Middle frontal gyrus (tissue), 1 donor: ENCODE measurements around the gene NOLC1.

Experiments used
- DNase-seq: peaks from one replicate; pipeline ENCODE4 v3.0.0-alpha.2; 2015; ENCODE audit warnings: low spot score; ENCODE audit errors: extremely low spot score

The NOLC1 gene

GRCh38 chr10:102121739-102122372 is 30.3 kb upstream of the NOLC1 start:
- no peak for DNase-seq

GRCh38 chr10:102122450-102122849 is 29.7 kb upstream of the NOLC1 start:
- DNase-seq = no peak

GRCh38 chr10:102123223-102123622 is 29.0 kb upstream of the NOLC1 start:
- DNase-seq = no peak

DNA sequence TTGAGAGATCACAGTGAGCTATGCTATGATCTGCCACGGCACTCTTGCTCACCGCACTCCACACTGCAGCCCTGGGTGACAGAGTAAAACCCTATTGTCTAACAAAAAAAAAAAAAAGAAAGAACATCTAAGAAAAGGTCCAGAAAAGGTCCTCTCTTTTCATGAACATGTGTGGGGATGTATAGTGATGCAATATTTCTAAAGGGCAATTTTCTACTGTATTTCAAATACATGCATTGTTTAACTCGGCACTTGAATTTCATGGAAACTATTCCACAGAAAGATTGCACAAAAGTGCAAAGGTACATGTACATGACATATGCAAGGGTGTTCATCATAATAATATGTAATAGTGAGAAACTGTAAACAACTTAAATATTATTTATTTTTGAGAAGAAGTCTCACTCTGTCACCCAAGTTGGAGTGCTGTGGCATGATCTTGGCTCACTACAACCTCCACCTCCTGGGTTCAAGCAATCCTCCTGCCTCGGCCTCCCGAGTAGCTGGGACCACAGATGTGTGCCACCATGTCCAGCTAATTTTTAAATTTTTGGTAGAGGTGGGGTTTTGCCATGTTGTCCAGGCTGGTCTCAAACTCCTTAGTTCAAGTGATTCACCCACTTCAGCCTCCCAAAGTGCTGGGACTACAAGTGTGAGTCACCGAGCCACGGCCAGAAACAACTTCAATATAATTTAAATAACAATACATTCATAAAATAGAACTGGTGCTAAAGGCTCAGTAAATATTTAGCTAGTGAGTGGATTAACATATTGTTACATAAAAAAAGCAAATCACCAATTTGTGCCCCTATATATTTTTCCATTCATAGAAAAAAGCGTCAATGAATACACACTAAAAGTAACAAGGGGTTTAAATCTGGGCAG is 20.7 kb upstream of the NOLC1 start:
- DNase-seq = no peak

DNA sequence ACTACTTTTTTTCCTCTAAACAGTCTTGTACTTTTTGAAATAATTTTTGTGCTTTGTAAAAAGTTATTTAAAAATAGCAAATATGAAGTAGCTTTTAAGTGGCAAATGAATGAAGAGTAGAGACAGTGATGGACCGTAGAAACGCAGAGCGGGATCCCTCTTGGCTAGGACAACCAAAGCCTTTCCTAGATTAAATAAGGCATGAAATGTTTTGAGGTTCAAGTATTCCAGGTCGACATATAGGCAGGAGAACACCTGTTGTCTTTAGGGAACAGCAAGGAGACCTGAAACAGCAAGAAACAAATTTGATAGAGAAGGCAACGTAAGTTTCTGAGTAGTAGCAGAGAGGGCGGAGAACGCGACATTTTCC is 20.0 kb upstream of the NOLC1 start:
- no peak for DNase-seq

GRCh38 chr10:102132563-102133372 is 19.4 kb upstream of the NOLC1 start, which contains the start of gene PPRC1:
TSS of gene PPRC1 (plus strand) at chr10:102133040. CDS start at chr10:102133069, 29 bp downstream.
- peak; percentile 97 for DNase-seq

- no peak for DNase-seq
Measured at GRCh38 chr10:102133373-102134195, 18.6 kb upstream of the NOLC1 start.

GRCh38 chr10:102134416-102134815 is 17.8 kb upstream of the NOLC1 start:
- DNase-seq = no peak

DNA sequence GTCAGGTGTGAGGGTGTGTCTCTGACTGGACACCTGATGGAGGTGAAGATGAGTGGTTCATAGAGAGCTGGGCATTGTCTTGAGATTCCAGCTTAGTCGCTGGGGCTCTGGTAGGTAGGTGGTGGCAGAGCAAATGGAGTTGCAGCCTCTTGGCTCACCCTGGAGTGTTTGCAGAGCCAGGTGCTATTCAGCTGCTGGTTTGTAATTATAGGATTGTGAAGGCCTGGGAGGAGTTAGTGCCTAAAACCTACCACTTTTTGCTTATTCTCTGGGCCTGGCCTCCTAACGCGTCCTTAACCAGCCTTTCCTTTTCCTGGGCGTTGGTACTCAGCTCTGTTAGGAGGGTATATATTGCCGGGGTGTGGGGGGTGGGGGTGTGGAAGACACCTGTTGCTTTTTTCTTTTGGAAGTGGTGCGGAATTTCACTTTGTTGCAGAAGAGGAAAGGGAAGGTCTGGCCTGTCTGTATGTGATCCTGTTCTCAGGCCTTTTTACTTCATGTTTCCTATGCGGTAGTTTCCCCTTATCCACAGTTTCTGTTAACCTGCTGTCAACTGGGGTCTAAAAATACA is 16.1 kb upstream of the NOLC1 start:
- no peak for DNase-seq

GRCh38 chr10:102139281-102140110 is 12.7 kb upstream of the NOLC1 start:
- DNase-seq = no peak

- DNase-seq = no peak
Measured at GRCh38 chr10:102140218-102140617, 12.0 kb upstream of the NOLC1 start.

GRCh38 chr10:102140913-102141540 is 11.2 kb upstream of the NOLC1 start:
- no peak for DNase-seq

- DNase-seq = no peak
Measured at GRCh38 chr10:102141583-102142107, 10.5 kb upstream of the NOLC1 start.

GRCh38 chr10:102146971-102147428 is 5.2 kb upstream of the NOLC1 start:
- DNase-seq = no peak

- DNase-seq = no peak
Measured at GRCh38 chr10:102147561-102147960, 4.6 kb upstream of the NOLC1 start.

DNA sequence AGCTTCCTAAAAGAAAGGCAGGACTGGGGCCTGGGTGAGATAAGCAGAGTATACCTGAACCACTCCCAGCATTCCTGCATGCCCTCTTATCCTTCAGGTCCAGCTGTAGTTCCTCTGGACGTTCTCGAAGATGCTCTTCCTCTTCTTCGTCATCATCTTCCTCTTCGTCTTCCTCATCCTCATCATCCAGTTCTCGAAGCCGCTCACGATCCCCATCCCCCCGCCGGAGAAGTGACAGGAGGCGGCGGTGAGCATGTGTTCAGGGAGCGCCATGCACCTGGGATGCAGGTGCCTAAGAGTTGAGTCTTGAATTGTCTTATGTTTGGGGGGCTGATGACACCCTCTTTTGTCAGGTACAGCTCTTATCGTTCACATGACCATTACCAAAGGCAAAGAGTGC is 3.9 kb upstream of the NOLC1 start:
- DNase-seq = no peak

- no peak for DNase-seq
Measured at GRCh38 chr10:102150970-102151773, 1.0 kb upstream of the NOLC1 start.

- no peak for DNase-seq
Measured at GRCh38 chr10:102152545-102152890, 329 bp downstream of the NOLC1 start.
